HCT116 (cell line): ENCODE measurements around the gene IL18R1. TPM values are rescaled to one million over a fixed set of nuclear protein-coding genes. Genes with fewer than 3 reads are reported as not detected.

Experiments used
- ATAC-seq: fragments of 200-7000 bp; cut with Tn5 transposase; 2 replicates; pipeline ENCODE4 v1.9.1; 2020; ENCODE audit warnings: mild to moderate bottlenecking, moderate library complexity
- BruUV-seq: library from RNA; stranded (reverse); fragments of 400-500 nt; replicated peaks from 2 replicates; lab custom pipeline; 2021; lab: Mats Ljungman, UMichigan
- CTCF ChIA-PET: fragments of 300-600 bp; sonication (Branson Sonifier 250); formaldehyde crosslinking; loops from one replicate; lab custom pipeline; 2021; ENCODE audit warnings: antibody characterized with exemption; lab: Charles Lee
- POLR2A ChIA-PET: fragments of 300-600, 350-600 bp; sonication (Branson Sonifier 250); formaldehyde crosslinking; loops from one replicate; lab custom pipeline; 2021; ENCODE audit warnings: antibody characterized with exemption; lab: Charles Lee
- RAD21 ChIA-PET, 2 experiments: fragments of 300-600 bp; sonication (Branson Sonifier 250); formaldehyde crosslinking; loops; one replicate each; lab custom pipeline; 2023; ENCODE audit warnings: low total read pairs in 2 of 2; ENCODE audit not compliant: uncharacterized antibody in 2 of 2, unreplicated experiment in 2 of 2, low non-redundant PET in 1 of 2; lab: Charles Lee
- DNase-seq: peaks from one replicate; pipeline ENCODE4 v3.0.0-alpha.2; 2010; ENCODE audit warnings: low read depth, low spot score
- H2AFZ ChIP-seq: fragments of 200-600 bp; shearing (Covaris generic), sonication (generic); 2 replicates; pipeline ENCODE4 v1.6.1; 2017; ENCODE audit warnings: low read depth, mixed run types, mixed read lengths, antibody characterized with exemption, low read length; ENCODE audit not compliant: poor library complexity, severe bottlenecking
- H3K27ac ChIP-seq: 2 replicates; pipeline ENCODE4 v1.5.1; 2012; ENCODE audit warnings: low read depth, low read length
- H3K27me3 ChIP-seq: fragments of 200-600 bp; sonication (generic); 2 replicates; pipeline ENCODE4 v1.6.1; 2016; ENCODE audit warnings: mixed run types, low read length, mixed read lengths; ENCODE audit not compliant: insufficient read depth
- H3K36me3 ChIP-seq, 2 experiments: fragments of 200-500 bp in 1 of 2; fragments of 200-600 bp in 1 of 2; sonication (Bioruptor generic) in 1 of 2; sonication (generic) in 1 of 2; 2 replicates each; pipeline versions ENCODE4 v1.5.1 to v1.6.1; 2014 to 2016; ENCODE audit warnings: low read length in 2 of 2, inconsistent platforms in 1 of 2, mixed read lengths in 1 of 2, mixed run types in 1 of 2; ENCODE audit not compliant: insufficient read depth in 2 of 2, control insufficient read depth in 1 of 2
- H3K4me1 ChIP-seq, 2 experiments: fragments of 200-600 bp in 1 of 2; sonication (generic) in 1 of 2; 2 replicates each; pipeline versions ENCODE4 v1.5.1 to v1.6.1; 2012 to 2017; ENCODE audit warnings: low read length in 2 of 2, inconsistent platforms in 1 of 2, mild to moderate bottlenecking in 1 of 2, mixed read lengths in 1 of 2, mixed run types in 1 of 2, moderate library complexity in 1 of 2; ENCODE audit not compliant: insufficient read depth in 2 of 2, control insufficient read depth in 1 of 2
- H3K4me2 ChIP-seq: fragments of 200-600 bp; sonication (generic); 2 replicates; pipeline ENCODE4 v1.6.1; 2017; ENCODE audit warnings: mixed run types, low read length, mixed read lengths
- H3K4me3 ChIP-seq, 2 experiments: fragments of 200-600 bp in 1 of 2; sonication (generic) in 1 of 2; replicated peaks in 1 of 2; 2 replicates each; pipeline ENCODE4 v1.5.1; 2011 to 2016; ENCODE audit warnings: low read length in 2 of 2, control low read depth in 1 of 2, low read depth in 1 of 2, mild to moderate bottlenecking in 1 of 2, mixed read lengths in 1 of 2, mixed run types in 1 of 2
- H3K79me2 ChIP-seq: fragments of 200-600 bp; sonication (generic); 2 replicates; pipeline ENCODE4 v1.6.1; 2017; ENCODE audit warnings: mild to moderate bottlenecking, mixed run types, low read length, moderate library complexity, mixed read lengths; ENCODE audit not compliant: insufficient read depth
- H3K9ac ChIP-seq: fragments of 200-600 bp; sonication (generic); 2 replicates; pipeline ENCODE4 v1.6.1; 2016; ENCODE audit warnings: low read length, mixed read lengths
- H3K9me2 ChIP-seq: fragments of 200-600 bp; sonication (generic), shearing (Covaris generic); 2 replicates; pipeline ENCODE4 v1.6.1; 2017; ENCODE audit warnings: mixed run types, mild to moderate bottlenecking, moderate library complexity; ENCODE audit not compliant: insufficient read depth
- H3K9me3 ChIP-seq, 2 experiments: fragments of 200-500 bp in 1 of 2; fragments of 200-600 bp in 1 of 2; sonication (Bioruptor generic) in 1 of 2; sonication (generic) in 1 of 2; 2 replicates each; pipeline ENCODE4 v1.6.1; 2014 to 2017; ENCODE audit warnings: low read length in 2 of 2, mixed read lengths in 2 of 2, inconsistent platforms in 1 of 2, low read depth in 1 of 2, mild to moderate bottlenecking in 1 of 2, mixed run types in 1 of 2, moderate library complexity in 1 of 2; ENCODE audit not compliant: control insufficient read depth in 1 of 2, insufficient read depth in 1 of 2
- H4K20me1 ChIP-seq: fragments of 200-600 bp; sonication (generic), shearing (Covaris generic); 2 replicates; pipeline ENCODE4 v1.6.1; 2017; ENCODE audit warnings: mixed run types, mild to moderate bottlenecking, moderate library complexity; ENCODE audit not compliant: insufficient read depth
- CBX3 ChIP-seq: IDR thresholded peaks from 2 replicates; pipeline ENCODE4 v1.6.1; 2012; ENCODE audit warnings: low read depth
- CEBPB ChIP-seq: IDR thresholded peaks from 2 replicates; pipeline ENCODE4 v1.6.1; 2012; ENCODE audit warnings: low read depth
- ELF1 ChIP-seq: IDR thresholded peaks from 2 replicates; pipeline ENCODE4 v1.6.1; 2012; ENCODE audit warnings: low read depth, borderline replicate concordance
- EZH2 ChIP-seq: fragments of 200-600 bp; sonication (generic); IDR thresholded peaks from 2 replicates; pipeline ENCODE4 v1.6.1; 2017; ENCODE audit warnings: antibody characterized with exemption, mixed run types
- POLR2A ChIP-seq: IDR thresholded peaks from 2 replicates; pipeline ENCODE4 v1.7.0; 2011; ENCODE audit warnings: borderline replicate concordance; ENCODE audit not compliant: insufficient read depth, insufficient read length; ENCODE audit errors: extremely low read depth
- POLR2AphosphoS5 ChIP-seq: IDR thresholded peaks from 2 replicates; pipeline ENCODE4 v1.6.1; 2011; ENCODE audit warnings: mild to moderate bottlenecking, low read depth, low read length, moderate library complexity
- REST ChIP-seq: IDR thresholded peaks from 2 replicates; pipeline ENCODE4 v1.6.1; 2012; ENCODE audit warnings: low read depth
- SIN3A ChIP-seq: IDR thresholded peaks from 2 replicates; pipeline ENCODE4 v1.6.1; 2012; ENCODE audit warnings: low read depth
- ZBTB33 ChIP-seq: IDR thresholded peaks from 2 replicates; pipeline ENCODE4 v1.6.1; 2011; ENCODE audit warnings: mild to moderate bottlenecking, low read length, moderate library complexity; ENCODE audit not compliant: insufficient replicate concordance; ENCODE audit errors: extremely low read depth
- ZFX ChIP-seq: fragments of 450-650 bp; IDR thresholded peaks from 2 replicates; pipeline ENCODE4 v1.6.1; 2017
- ZNF274 ChIP-seq: fragments of 200-500 bp; sonication (Bioruptor generic); IDR thresholded peaks from 2 replicates; pipeline ENCODE4 v1.6.1; 2014; ENCODE audit warnings: mild to moderate bottlenecking, low read depth, low read length, inconsistent platforms
- intact Hi-C: fragments of 100-400 bp; cut with micrococcal nuclease; formaldehyde crosslinking; loops from 2 replicates; pipeline ENCODE4 v1.10.0; 2022
- total RNA-seq: library from RNA; stranded (reverse); gene quantifications from one replicate; pipeline ENCODE4 v1.2.1, GENCODE V29; 2021; ENCODE audit not compliant: unreplicated experiment
- TF ChIP-seq, protein P1 (sequence below): IDR thresholded peaks from 2 replicates; pipeline ENCODE4 v1.6.1; 2012

The IL18R1 gene
- total RNA-seq, 1 experiment from 2014 or later = 1.5 TPM

GRCh38 chr2:102366406-102367112 lies 11.0 kb downstream of the IL18R1 start (continued):
- TF ChIP-seq, protein P1, sequence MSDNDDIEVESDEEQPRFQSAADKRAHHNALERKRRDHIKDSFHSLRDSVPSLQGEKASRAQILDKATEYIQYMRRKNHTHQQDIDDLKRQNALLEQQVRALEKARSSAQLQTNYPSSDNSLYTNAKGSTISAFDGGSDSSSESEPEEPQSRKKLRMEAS = no peak
- TF ChIP-seq POLR2A (no peak), SIN3A (no peak), REST (no peak)
- TF ChIP-seq, all 23 proteins: peak for 0

DNA sequence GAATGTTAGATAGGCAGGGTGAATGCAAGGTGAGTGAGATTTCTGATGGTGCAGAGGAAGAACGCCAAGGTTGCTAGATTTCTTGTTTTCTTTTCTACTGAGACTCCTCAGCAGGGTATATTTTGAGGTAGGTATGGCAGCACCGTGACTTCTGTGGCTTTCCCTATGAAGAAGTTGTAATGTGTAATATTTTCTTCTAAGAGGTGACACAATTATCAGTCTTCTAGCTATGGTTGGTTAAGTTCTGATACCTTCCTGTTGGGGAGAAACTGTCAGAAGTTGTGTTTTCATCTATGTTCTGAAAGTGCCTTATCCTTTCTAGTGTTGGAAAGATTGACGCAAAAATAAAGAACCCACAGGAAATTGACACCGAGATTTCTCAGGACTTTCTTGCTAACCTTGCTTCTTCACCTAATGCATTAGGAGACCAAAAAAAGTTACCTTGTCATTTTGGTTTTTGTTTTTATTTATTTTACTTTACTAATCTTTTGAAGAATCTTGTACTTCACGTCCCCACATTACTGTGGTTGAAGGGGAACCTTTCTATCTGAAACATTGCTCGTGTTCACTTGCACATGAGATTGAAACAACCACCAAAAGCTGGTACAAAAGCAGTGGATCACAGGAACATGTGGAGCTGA lies 11.9 kb downstream of the IL18R1 start:
- no peak for DNase-seq
- H3K4me2 ChIP-seq = no peak overlapping the region
- no peaks in the 10 kb centered on the region for H3K27me3 ChIP-seq
- H3K27ac ChIP-seq = no peak overlapping the region
- intact Hi-C loops = no loop called here
- H3K79me2 ChIP-seq = no peaks in the 10 kb centered on the region
- H3K4me3 ChIP-seq = no peak overlapping the region
- H3K4me1 ChIP-seq = no peaks in the 10 kb centered on the region
- ChIA-PET POLR2A (no interaction called here), RAD21 (no interaction called here)
- no peaks in the 10 kb centered on the region for H4K20me1 ChIP-seq
- peaks cover 0 to 7% of the 10 kb centered on the region in 2 experiments; a peak in 2 of 4 replicates for H3K9me3 ChIP-seq
- TF ChIP-seq EZH2 (no peak), ZBTB33 (no peak), ELF1 (no peak), ZFX (no peak), POLR2AphosphoS5 (no peak), CEBPB (no peak), ZNF274 (no peak), CBX3 (no peak)
- TF ChIP-seq, all 23 proteins: peak for 0
- Histone ChIP-seq H3K36me3 (no peaks in the 10 kb centered on the region), H3K9me2 (no peaks in the 10 kb centered on the region), H2AFZ (no peak overlapping the region), H3K9ac (no peak overlapping the region)
- no TSS peak for BruUV-seq
- no peak for ATAC-seq
- CTCF ChIA-PET = no interaction called here
